ENCODE results near the gene PEX26. TPM values are rescaled to one million over a fixed set of nuclear protein-coding genes. Genes with fewer than 3 reads are reported as not detected.
A peak's percentile ranks its signal among the peaks of the same experiment; 100 is the strongest.

The PEX26 gene
- total and polyA plus RNA-seq, 12 donors, result 8.4 to 57.8 (median 34.0) TPM

- no peaks in the 10 kb centered on the region for H3K27me3 ChIP-seq
- 86 to 96% (median 93%) methylated on average over 14 to 15 of the region's 15 CpGs for WGBS, 4 donors
- peaks cover 0 to 9% of the 10 kb centered on the region in 2 donors for H3K4me1 ChIP-seq (replicated peaks in 1 of 2)
- intact Hi-C loops (cut with DNase I), result no loop called here
- H3K27ac ChIP-seq, result no peak overlapping the region
- H3K4me3 ChIP-seq, result no peak overlapping the region
- no peak for DNase-seq
- no peaks in the 10 kb centered on the region for H3K9me3 ChIP-seq (replicated peaks in 1 of 3)
- no peak for TF ChIP-seq POLR2A (IDR thresholded peaks at IDR 0.05)
- TF ChIP-seq CTCF (IDR thresholded peaks at IDR 0.05), result no peak
- no peaks in the 10 kb centered on the region for H3K36me3 ChIP-seq (replicated peaks in 1 of 2)
Measured at GRCh38 chr22:18116634-18117033, 38.8 kb downstream of the PEX26 start.

GRCh38 chr22:18118345-18118915 is 40.6 kb downstream of the PEX26 start:
- no peak overlapping the region for H3K4me3 ChIP-seq
- no peaks in the 10 kb centered on the region for H3K36me3 ChIP-seq (replicated peaks in 1 of 2)
- H3K9me3 ChIP-seq (replicated peaks in 1 of 3), result no peaks in the 10 kb centered on the region
- DNase-seq, result no peak
- 87 to 94% (median 90%) methylated on average over 9 of the region's 9 CpGs for WGBS, 4 donors
- peaks cover 0 to 9% of the 10 kb centered on the region in 2 donors for H3K4me1 ChIP-seq (replicated peaks in 1 of 2)
- no peak overlapping the region for H3K27ac ChIP-seq
- intact Hi-C loops (cut with DNase I), result no loop called here
- TF ChIP-seq CTCF (IDR thresholded peaks at IDR 0.05), result no peak
- TF ChIP-seq POLR2A (IDR thresholded peaks at IDR 0.05), result no peak
- no peaks in the 10 kb centered on the region for H3K27me3 ChIP-seq

GRCh38 chr22:18119409-18120110 is 41.8 kb downstream of the PEX26 start:
- peaks cover 0 to 3% of the 10 kb centered on the region in 2 donors for H3K4me1 ChIP-seq (replicated peaks in 1 of 2)
- DNase-seq, result peak in 1 of 7 donors; percentile 31
- intact Hi-C loops (cut with DNase I), result no loop called here
- 68 to 80% (median 80%) methylated on average over 16 to 18 of the region's 18 CpGs for WGBS, 4 donors
- TF ChIP-seq POLR2A (IDR thresholded peaks at IDR 0.05) (no peak), CTCF (IDR thresholded peaks at IDR 0.05) (no peak)
- no peaks in the 10 kb centered on the region for H3K36me3 ChIP-seq (replicated peaks in 1 of 2)
- H3K27ac ChIP-seq, result no peak overlapping the region
- no peak overlapping the region for H3K4me3 ChIP-seq
- H3K27me3 ChIP-seq, result no peaks in the 10 kb centered on the region
- no peaks in the 10 kb centered on the region for H3K9me3 ChIP-seq (replicated peaks in 1 of 3)

- WGBS, 4 donors, result 88 to 91% (median 91%) methylated on average over 4 of the region's 4 CpGs
- intact Hi-C loops (cut with DNase I), result no loop called here
Measured at GRCh38 chr22:18120857-18121256, 43.1 kb downstream of the PEX26 start.

More at GRCh38 chr22:18120857-18121256, 43.1 kb downstream of the PEX26 start:
- no peak for TF ChIP-seq CTCF (IDR thresholded peaks at IDR 0.05)
- TF ChIP-seq POLR2A (IDR thresholded peaks at IDR 0.05), result no peak
- Histone ChIP-seq H3K27ac (no peak overlapping the region), H3K4me1 (replicated peaks in 1 of 2) (no peaks in the 10 kb centered on the region), H3K9me3 (replicated peaks in 1 of 3) (no peaks in the 10 kb centered on the region), H3K4me3 (no peak overlapping the region), H3K27me3 (no peaks in the 10 kb centered on the region), H3K36me3 (replicated peaks in 1 of 2) (no peaks in the 10 kb centered on the region)
- no peak for DNase-seq
